ENCODE measurements around the gene ACADM. TPM values are rescaled to one million over a fixed set of nuclear protein-coding genes. Genes with fewer than 3 reads are reported as not detected.

The ACADM gene
- polyA plus RNA-seq, 1 experiment: 17.0 TPM

DNA sequence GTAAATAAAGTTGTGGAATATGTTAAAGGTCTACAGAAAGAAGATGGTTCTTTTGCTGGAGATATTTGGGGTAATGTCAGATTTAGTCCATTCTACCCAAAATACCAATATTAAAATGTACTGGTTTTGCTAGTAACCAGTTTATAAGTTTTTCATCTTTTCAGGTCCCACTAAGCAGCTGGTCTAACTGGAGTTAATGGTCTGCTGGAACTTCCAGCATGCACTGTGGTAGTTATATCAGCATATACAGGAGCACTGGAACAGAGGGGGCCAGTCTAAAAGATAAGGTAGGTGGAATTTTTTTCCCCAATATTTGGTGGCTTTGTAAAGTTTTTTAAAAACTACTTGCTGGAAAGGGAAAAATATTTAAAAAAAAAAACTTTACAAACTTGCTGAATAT, 65.5 kb downstream of the ACADM start:
- TF ChIP-seq, protein P1, sequence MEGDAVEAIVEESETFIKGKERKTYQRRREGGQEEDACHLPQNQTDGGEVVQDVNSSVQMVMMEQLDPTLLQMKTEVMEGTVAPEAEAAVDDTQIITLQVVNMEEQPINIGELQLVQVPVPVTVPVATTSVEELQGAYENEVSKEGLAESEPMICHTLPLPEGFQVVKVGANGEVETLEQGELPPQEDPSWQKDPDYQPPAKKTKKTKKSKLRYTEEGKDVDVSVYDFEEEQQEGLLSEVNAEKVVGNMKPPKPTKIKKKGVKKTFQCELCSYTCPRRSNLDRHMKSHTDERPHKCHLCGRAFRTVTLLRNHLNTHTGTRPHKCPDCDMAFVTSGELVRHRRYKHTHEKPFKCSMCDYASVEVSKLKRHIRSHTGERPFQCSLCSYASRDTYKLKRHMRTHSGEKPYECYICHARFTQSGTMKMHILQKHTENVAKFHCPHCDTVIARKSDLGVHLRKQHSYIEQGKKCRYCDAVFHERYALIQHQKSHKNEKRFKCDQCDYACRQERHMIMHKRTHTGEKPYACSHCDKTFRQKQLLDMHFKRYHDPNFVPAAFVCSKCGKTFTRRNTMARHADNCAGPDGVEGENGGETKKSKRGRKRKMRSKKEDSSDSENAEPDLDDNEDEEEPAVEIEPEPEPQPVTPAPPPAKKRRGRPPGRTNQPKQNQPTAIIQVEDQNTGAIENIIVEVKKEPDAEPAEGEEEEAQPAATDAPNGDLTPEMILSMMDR (IDR thresholded peaks at IDR 0.05; ENCODE audit: insufficient read depth, low read depth, low read length): no peak

DNA sequence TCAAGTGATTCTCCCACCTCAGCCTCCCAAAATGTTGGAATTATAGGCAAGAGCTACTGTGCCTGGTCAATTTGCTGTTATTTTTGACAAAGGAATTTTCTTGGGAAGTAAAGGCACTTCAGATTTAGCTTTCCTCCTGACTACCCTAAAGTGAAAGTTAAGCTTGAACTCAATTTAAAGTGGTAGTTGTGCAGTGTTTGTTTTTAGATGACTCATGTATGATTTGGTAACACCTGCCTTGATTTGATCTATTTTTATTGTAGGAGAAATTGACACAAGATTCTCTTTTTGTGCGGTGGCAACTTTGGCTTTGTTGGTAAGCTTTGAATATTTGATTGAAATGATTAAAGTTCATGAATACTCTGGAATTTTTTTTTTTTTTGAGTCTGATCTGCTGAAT, 66.5 kb downstream of the ACADM start:
- no peaks in the 10 kb centered on the region for H3K27me3 ChIP-seq (ENCODE audit: control insufficient read depth, insufficient read depth, low read length)
- ChIA-PET POLR2A (no interaction called here), CTCF (no interaction called here)
- peaks cover 12% of the 10 kb centered on the region for H3K36me3 ChIP-seq (ENCODE audit: control insufficient read depth, insufficient read depth, low read length)
- no peak overlapping the region for H3K4me3 ChIP-seq (ENCODE audit: low read depth, low read length)
- TF ChIP-seq, protein P1 (IDR thresholded peaks at IDR 0.05; ENCODE audit: insufficient read depth, low read depth, low read length): no peak
- DNase-seq (ENCODE audit: low read depth): no peak

More for the DNA sequence above, 65.5 kb downstream of the ACADM start:
- POLR2A ChIA-PET: no interaction called here
- CTCF ChIA-PET: no interaction called here
- DNase-seq (ENCODE audit: low read depth): no peak
- H3K27me3 ChIP-seq (ENCODE audit: control insufficient read depth, insufficient read depth, low read length): no peaks in the 10 kb centered on the region
- H3K4me3 ChIP-seq (ENCODE audit: low read depth, low read length): no peak overlapping the region
- H3K36me3 ChIP-seq (ENCODE audit: control insufficient read depth, insufficient read depth, low read length): peaks cover 8% of the 10 kb centered on the region

DNA sequence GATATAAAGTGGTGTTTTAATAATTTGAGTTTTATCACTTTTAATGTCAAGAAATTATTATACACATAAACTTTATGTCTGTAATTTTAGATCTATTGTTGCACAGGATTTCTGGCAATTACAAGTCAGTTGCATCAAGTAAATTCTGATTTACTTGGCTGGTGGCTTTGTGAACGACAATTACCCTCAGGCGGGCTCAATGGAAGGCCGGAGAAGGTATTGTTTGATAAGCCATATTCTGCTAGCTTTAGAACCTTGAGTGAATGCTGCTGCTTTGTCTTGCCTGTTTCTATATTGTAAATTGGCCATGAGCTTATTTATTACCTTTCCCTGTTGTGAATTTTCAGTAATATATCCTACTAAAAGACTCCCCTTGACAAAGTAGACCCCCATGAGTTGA, 67.6 kb downstream of the ACADM start:
- TF ChIP-seq, protein P1 (IDR thresholded peaks at IDR 0.05; ENCODE audit: insufficient read depth, low read depth, low read length): no peak
- no peak overlapping the region for H3K4me3 ChIP-seq (ENCODE audit: low read depth, low read length)
- peaks cover 16% of the 10 kb centered on the region for H3K36me3 ChIP-seq (ENCODE audit: control insufficient read depth, insufficient read depth, low read length)
- ChIA-PET CTCF (no interaction called here), POLR2A (no interaction called here)
- no peaks in the 10 kb centered on the region for H3K27me3 ChIP-seq (ENCODE audit: control insufficient read depth, insufficient read depth, low read length)
- DNase-seq (ENCODE audit: low read depth): no peak

DNA sequence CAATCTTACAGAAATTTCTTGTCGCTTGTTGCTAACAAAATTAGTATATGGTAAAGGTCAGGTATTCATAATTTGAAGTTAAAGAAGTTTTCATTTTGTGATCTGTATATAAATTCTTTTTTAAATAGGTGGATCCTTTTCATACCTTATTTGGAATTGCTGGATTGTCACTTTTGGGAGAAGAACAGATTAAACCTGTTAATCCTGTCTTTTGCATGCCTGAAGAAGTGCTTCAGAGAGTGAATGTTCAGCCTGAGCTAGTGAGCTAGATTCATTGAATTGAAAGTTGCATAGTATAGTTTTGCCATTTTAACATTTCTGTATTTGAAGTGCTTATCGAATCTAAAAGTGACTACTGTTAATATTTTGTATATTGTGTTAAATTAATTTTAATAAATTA, 69.9 kb downstream of the ACADM start:
- Histone ChIP-seq H3K27me3 (ENCODE audit: control insufficient read depth, insufficient read depth, low read length) (no peaks in the 10 kb centered on the region), H3K36me3 (ENCODE audit: control insufficient read depth, insufficient read depth, low read length) (peaks cover 13% of the 10 kb centered on the region), H3K4me3 (ENCODE audit: low read depth, low read length) (no peak overlapping the region)
- POLR2A ChIA-PET: no interaction called here
- CTCF ChIA-PET: no interaction called here
- DNase-seq (ENCODE audit: low read depth): no peak
- TF ChIP-seq, protein P1 (IDR thresholded peaks at IDR 0.05; ENCODE audit: insufficient read depth, low read depth, low read length): no peak

DNA sequence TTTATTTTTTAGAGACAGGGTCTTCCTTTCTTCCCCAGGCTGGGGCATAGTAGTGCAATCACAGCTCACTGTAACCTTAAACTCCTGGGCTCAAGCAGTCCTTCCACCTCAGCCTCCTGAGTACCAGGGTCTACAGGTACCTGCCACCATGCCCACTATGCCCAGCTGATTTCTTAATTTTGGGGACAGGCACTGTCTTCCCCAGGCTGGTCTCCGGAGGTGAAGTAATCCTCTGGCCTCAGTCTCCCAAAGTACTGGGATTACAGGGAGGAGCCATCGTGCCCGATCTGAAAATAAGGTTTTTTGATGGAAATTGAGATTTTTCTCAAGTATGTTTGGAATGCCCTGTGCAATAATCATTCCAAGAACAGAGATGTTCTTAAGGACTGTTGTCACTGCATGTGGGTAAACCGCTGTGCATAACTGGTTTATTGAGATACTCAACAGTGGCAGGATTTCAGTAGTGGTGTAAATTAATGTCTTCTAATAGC, 71.2 kb downstream of the ACADM start:
- ChIA-PET POLR2A (no interaction called here), CTCF (interaction anchor here (1.6 kb wide), 1 partner anchor 9 kb away, joined by 4 read pairs; no protein-coding TSS in a partner anchor)
- DNase-seq (ENCODE audit: low read depth): no peak
- Histone ChIP-seq H3K27me3 (ENCODE audit: control insufficient read depth, insufficient read depth, low read length) (no peaks in the 10 kb centered on the region), H3K36me3 (ENCODE audit: control insufficient read depth, insufficient read depth, low read length) (peaks cover 10% of the 10 kb centered on the region), H3K4me3 (ENCODE audit: low read depth, low read length) (no peak overlapping the region)
- TF ChIP-seq, protein P1 (IDR thresholded peaks at IDR 0.05; ENCODE audit: insufficient read depth, low read depth, low read length): no peak
